GM18517 (cell line): ENCODE results near the gene GTPBP3.
"Not testable (repeated sequence)": the region's sequence is repeated elsewhere in the genome, so short reads cannot be mapped to it uniquely, and the experiment has no call there.

Experiments
- ATAC-seq: cut with Tn5 transposase; IDR thresholded peaks from one replicate; pipeline ENCODE4 v1.9.1; 2021; ENCODE audit warnings: mild to moderate bottlenecking, moderate library complexity; ENCODE audit not compliant: unreplicated experiment

GTPBP3 gene

DNA sequence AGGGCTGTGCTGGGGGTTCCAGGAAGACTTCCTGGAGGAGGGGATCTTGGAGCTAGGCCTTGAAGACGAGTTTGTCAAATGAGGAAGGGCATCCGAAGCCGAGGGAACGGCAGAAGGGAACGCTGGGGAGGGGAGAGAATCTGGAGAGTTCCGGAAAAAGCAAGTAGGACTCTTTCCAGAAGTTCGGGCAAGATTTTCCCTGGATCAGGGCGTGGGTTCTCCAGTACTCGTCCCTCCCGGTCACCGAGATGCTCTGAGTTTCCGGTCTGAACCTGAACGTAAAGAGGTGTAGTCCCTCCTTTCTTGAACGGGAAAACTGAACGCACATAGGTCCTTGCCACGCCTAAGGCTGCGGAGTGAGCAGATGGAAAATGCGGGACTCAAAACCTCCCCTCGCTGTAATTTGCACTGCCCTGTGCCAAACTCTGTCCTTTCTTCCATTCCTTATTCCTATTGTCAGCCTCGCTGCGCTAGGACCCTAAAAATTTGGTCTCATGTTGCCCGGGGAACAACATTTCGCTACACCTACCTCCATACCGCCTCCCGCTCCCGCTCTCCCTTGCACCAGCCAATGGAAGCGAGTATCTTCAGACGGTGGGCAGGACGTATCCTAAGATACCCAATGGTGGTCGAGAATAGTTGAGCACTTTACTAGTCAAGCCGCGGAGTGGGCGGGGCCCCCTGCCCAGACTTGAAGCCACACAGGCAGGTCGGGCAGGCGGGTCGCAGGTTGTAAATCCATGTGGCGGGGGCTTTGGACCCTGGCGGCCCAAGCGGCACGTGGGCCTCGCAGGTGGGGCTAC lies at the start of gene GTPBP3:
TSS of gene GTPBP3 (plus strand) at position 682 of the 803 bp plus-strand sequence. CDS start at position 741, 59 bp downstream.
- peak; percentile 82 for ATAC-seq

- no peak for ATAC-seq
Observed at GRCh38 chr19:17289489-17289888, 47.9 kb upstream of the GTPBP3 start.

DNA sequence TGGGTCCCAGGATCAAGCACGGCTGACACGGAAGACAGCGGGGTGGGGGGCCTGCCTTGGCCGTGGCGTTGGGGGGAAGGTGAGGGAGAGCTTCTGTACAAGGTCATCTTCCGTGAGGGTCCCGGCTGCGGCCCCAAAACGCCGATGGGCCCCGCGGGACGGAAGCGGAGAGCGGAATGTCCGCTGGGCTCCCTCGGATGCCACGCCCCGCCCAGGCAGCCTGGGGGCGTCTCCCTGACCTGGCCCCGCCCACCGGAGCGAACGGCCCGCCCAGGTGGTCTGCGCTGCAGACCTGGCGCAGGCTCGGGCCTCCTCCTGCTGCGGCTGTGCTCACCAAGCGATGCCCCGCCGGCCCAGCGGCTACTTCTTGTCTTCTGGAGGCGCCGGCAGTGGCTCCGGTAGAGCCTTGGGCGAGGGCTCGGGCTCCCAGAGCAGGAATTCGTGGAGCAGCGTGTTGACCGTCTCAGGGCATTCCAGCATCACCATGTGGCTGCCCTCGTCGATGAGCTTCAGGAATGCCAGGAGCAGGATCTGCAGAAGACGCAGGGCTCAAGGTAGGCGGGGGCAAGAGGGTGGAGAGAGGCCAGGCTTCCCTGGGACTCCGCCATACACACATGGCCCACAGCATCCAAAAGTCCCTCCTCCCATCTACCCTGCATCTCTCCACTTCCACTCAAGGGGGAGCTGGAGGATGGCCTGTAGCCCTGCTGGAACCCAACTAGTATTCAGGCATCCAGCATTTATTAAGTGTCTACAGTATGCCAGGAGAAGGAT lies 44.9 kb upstream of the GTPBP3 start:
- peak; percentile 85 for ATAC-seq

DNA sequence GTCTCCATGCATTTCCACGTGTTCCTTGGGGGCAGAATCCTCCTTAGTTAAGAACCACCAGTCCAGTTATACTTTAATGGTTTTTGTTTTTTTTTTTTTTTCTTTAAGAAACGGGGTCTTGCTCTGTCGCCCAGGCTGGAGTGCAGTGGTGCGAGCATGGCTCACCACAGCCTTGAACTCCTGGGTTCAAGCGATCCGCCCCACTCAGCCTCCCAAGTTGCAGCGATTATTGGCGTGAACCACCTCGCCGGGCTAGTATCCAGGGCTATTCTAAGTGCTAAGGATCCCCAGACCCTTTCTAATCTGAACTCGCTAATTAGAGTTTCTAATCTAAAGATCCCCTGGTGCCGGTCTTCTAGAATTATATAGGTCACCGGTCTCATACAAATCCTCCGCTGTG lies 43.7 kb upstream of the GTPBP3 start:
- no peak for ATAC-seq

DNA sequence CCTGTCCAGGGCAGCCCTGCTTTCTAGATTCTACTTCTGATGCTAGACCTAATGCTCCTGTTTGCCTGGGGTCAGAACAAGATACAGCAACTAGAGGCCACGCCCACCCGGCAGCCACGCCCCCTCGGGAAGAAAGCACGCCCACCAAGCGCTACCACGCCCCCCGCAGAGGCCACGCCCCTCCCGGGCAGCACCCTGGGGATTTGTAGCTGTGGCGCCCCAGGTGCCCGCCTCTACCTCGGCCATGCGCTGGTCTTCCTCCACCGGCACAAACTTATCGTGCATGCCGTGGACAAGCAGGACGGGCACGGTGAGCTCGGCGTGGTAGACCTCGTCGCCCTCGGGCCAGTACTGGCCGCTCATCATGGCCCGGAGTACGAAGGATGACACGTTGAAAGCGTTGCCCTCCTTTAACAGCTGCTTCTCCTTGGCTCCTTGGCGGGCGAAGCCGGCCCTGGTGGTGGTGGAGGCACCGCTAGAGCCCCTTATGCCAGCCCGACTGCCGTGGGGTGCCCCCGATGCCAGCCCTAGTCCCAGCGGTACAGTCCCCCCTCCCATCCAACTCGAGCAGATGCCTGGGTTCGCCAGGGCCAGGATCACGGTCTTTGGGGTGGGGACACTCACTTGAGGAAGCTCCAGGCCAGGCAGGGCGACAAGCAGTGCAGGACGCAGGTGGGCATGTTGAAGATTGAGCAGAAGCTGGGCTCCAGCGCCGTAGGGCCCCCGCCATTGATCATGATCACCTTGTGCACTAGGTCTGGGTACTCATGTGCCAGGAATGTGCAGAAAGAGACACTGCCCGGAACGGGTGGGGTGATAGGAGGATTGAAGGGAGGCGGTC lies 43.1 kb upstream of the GTPBP3 start:
- ATAC-seq: no peak

- ATAC-seq: not testable (repeated sequence)
Observed at GRCh38 chr19:17295551-17295950, 41.8 kb upstream of the GTPBP3 start.

DNA sequence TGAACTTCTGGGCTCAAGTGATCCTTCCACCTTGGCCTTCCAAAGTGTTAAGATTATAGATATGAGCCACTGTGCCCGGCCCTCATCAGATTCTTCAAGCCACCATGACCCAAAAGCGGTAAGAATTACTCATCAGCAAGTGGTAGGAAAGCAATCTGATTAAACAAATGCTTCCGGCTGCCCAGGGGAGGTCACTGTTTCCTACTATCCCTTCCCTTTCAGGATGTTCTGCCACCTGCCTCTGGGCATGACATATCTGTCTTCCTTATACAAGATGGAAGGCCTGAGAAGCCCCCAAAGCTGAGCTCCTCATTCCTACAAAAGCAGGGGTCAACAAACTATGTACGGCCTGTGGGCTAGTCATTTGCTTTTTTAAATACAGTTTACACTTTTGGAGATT lies 41.1 kb upstream of the GTPBP3 start:
- ATAC-seq: no peak

- ATAC-seq: no peak
Observed at GRCh38 chr19:17296976-17297375, 40.4 kb upstream of the GTPBP3 start.

- ATAC-seq: no peak
Observed at GRCh38 chr19:17300992-17301619, 36.2 kb upstream of the GTPBP3 start.

DNA sequence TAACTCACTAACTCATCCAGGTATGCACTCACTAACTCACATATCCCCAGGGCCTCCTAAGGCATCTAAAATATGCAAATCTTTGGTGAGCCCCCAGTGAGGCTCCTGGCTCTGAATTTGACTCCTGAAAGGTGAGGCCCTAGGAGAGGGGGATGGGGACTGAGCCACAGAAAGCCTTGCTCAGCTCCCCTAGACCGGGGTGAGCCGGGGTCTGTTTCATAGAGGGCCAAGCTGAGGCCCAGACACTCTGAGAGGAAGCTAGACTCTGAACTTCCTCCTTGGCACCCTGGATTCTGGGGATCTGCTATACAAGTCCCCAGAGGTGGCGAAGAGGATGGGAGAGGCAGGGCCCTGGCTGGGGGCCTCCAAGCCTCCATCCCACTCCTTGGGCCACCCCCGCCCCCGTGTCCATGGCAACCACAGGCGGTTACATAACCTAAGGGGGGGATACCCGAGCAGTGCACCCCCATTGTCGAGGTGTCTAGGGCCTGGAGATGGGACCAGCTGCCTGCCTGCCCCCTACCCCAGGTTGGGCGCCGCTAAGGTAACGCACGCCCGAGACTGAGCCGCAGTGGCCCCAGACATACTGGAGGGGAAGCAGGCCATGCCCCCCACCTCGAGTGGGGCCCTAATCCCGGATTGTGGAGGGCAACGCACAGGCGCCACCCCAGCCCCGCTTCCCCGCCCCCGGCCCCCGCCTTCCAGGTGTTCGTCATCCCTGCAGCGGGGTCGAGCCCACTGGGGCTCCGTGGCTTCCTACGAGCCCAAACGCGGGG lies 34.8 kb upstream of the GTPBP3 start:
- ATAC-seq: no peak

DNA sequence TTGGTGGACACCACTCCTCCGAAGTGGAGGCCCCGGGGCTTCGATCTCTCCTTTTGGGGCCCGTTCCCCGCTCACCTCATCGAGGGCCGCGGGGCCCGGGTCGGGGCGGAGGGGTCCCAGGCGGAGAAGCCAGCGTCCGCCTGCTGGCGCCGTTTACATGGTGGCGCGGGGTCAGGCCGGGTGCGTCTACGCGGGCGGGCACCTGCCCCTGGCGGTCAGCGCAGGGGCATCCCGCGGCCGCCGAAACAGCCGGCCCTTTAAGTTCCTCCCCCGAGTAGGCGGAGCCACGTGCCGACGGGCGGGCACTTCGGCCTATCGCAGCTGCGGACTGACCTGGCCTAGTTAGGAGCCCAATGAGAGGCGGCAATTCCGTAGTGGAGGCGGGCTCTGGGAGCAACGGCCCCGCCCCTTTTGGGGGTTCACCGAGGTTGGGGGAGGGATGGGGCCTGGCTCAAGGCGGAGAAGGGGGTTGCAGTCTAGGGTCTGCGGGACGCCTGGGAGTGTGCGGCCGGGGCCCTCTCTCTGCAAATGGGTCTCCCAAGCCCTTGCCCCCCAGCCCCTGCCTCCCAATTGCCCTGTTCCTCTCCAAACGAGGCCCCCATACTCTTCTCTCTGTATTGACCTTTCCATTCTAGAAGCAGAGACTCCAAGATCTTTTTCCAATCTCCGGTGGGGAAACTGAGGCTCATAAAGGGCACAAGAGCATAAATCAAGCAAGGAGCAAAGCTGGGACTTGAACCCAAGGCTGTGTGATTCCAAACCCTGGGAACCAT lies 34.0 kb upstream of the GTPBP3 start, which contains the start of gene ABHD8:
TSS of gene ABHD8 (minus strand) at position 259 of the 773 bp plus-strand sequence. CDS start 1,809 bp downstream, outside the sequence.
- ATAC-seq: peak; percentile 48

DNA sequence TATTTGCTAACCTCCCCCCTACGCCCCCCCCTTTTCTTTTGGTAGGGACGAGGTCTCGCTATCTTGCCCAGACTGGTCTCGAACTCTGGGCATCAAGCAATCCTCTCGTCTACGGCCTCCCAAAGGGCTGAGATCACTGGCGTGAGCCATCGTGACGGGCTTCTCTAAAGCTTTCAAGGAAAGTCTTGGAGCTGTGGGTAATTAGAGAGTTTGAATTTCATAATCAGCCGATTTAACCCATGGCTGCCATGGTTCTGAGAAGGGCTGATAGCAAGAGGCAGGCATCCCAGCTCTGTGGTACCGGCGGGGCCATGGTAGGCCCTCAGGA lies 33.4 kb upstream of the GTPBP3 start:
- no peak for ATAC-seq

DNA sequence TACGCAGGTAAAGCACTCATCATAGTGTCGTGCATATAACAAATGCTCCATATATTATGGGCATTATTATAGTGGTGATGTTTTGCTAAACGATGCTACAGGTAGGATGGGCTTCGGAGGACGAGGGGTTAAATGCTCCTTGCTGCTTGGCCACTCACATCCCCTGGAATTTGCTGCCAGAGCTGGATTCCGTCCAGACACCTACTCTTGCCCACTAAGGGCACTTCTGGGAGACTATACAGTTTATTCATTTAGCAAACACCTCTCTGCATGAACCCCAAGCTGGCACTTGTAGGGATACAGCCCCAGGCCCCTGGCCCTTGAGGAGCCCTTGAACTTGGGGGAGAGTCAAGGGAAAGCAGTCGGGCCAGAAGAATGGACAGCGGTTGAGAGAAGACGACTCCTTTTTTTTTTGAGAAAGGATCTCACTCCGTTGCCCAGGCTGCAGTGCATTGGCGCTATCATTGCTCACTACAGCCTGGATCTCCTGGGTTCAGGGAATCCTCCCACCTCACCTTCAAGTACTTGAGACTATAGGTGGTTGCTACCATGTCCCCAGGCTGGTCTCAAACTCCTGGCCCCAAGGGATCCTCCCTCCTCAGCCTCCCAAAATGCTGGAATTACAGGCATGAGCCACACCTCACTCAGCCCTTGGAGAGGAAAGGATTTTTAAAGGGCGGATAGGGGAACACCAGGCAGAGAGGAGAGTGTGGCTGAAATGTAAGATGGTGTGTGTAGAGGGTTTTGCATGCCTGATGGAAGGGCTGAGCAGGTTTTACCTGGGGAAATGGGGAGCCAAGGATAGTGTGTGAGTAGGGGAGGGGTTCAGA lies 32.8 kb upstream of the GTPBP3 start:
- ATAC-seq: no peak

- no peak for ATAC-seq
Observed at GRCh38 chr19:17305216-17305516, 32.2 kb upstream of the GTPBP3 start.

DNA sequence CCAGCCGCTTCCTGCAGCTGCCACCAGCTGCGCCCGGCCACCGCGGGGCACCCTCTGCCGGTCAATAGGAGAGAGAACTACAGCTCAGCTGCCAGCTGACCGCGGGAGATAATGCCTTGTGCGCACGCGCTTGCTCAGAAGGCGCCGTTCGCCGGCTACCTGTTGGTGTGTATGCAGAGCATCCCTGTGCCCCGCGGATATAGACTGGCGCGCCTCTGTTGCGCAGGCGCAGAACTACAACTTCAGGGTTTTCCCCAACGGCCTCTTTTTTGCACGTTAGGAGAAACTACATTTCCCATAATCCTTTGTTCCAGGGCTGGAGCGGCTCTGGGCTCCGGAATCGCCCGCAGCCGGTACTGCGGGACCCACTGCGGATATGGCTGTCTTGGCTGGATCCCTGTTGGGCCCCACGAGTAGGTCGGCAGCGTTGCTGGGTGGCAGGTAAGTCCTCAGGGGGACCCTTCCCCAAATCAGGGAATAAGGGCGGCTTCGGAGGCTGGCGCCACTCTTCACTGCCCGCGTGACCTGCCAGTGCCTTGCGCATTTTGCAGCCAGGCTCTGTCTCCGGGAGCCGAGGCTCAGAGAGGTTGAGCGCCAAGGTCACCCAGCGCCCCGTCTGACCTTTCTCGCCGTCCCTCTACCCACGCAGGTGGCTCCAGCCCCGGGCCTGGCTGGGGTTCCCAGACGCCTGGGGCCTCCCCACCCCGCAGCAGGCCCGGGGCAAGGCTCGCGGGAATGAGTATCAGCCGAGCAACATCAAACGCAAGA lies 31.7 kb upstream of the GTPBP3 start, which contains the start of gene MRPL34:
TSS of gene MRPL34 (plus strand) at position 356 of the 768 bp plus-strand sequence. CDS start at position 377, 21 bp downstream.
- ATAC-seq: peak; percentile 72

- no peak for ATAC-seq
Observed at GRCh38 chr19:17306285-17306714, 31.1 kb upstream of the GTPBP3 start.

DNA sequence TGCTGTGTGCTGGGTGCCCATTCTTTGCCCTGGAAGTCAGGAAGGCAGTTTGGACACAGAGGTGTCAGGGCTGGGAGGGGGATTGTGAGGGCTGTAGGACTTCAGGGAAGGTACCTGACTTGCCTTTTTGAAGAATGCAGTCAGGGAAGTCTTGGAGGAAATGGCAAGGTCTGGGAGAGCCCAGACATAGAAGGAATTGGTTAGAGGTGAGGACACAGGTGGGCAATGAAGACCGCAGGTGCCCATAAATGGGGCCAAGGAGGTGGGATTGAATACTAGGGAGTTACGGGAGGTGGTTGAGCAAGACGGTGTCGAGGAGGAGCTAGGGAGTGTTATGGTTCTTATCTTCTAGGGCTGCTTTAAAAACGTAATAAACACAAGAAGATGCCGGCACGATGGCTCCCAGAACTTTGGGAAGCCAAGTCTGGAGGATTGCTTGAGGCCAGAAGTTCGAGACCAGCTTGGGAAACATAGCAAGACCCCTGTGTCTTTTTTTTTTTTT lies 29.4 kb upstream of the GTPBP3 start:
- no peak for ATAC-seq
